K562 (cell line): Measurements from ENCODE around the gene ZSCAN2. TPM values are rescaled to one million over a fixed set of nuclear protein-coding genes. Genes with fewer than 3 reads are reported as not detected.
A peak's percentile ranks its signal among the peaks of the same experiment; 100 is the strongest.

Source experiments
- CHD2 ChIP-seq: IDR thresholded peaks from 2 replicates; pipeline ENCODE4 v1.6.1; 2011; ENCODE audit warnings: low read depth, low read length
- EGR1 ChIP-seq: fragments of 450-650 bp; conservative IDR thresholded peaks from 2 replicates; pipeline ENCODE4 v1.6.1; 2017; ENCODE audit warnings: mild to moderate bottlenecking
- ETV1 ChIP-seq: fragments of 450-650 bp; conservative IDR thresholded peaks from 2 replicates; pipeline ENCODE4 v1.6.1; 2016; ENCODE audit warnings: missing genetic modification characterization, control low read depth, low read depth, missing compliant biosample characterization
- HDAC1 ChIP-seq, 2 experiments: fragments of 450-650 bp; IDR thresholded peaks; 2 replicates each; pipeline ENCODE4 v1.6.1; 2016 to 2017; ENCODE audit warnings: inconsistent platforms in 1 of 2, mild to moderate bottlenecking in 1 of 2, moderate library complexity in 1 of 2
- HDAC3 ChIP-seq: fragments of 450-650 bp; IDR thresholded peaks from 2 replicates; pipeline ENCODE4 v1.6.1; 2018; ENCODE audit warnings: borderline replicate concordance, mild to moderate bottlenecking, moderate library complexity; ENCODE audit not compliant: partially characterized antibody
- KAT7 ChIP-seq: sonication (generic); formaldehyde crosslinking; IDR thresholded peaks from 2 replicates; pipeline ENCODE4 v1.8.0; 2022; ENCODE audit warnings: missing genetic modification reagents, mild to moderate bottlenecking, borderline replicate concordance
- OTX1 ChIP-seq: fragments of 450-650 bp; formaldehyde crosslinking; IDR thresholded peaks from 2 replicates; pipeline ENCODE4 v1.4.0; 2022; ENCODE audit warnings: mild to moderate bottlenecking
- POLR2AphosphoS2 ChIP-seq: IDR thresholded peaks from 2 replicates; pipeline ENCODE4 v1.6.1; 2012; ENCODE audit warnings: low read length, improper control_type of control experiment
- PRDM10 ChIP-seq: fragments of 450-650 bp; IDR thresholded peaks from 2 replicates; pipeline ENCODE4 v1.6.1; 2018; ENCODE audit not compliant: partially characterized antibody
- THAP7 ChIP-seq: fragments of 250-450 bp; sonication (Bioruptor Pico); IDR thresholded peaks from 2 replicates; pipeline ENCODE4 v1.5.0; 2021
- THRAP3 ChIP-seq: fragments of 450-650 bp; IDR thresholded peaks from 2 replicates; pipeline ENCODE4 v1.6.1; 2016; ENCODE audit warnings: mild to moderate bottlenecking, inconsistent platforms, borderline replicate concordance
- UBTF ChIP-seq, 2 experiments: IDR thresholded peaks; 2 replicates each; pipeline ENCODE4 v1.6.1; 2012; ENCODE audit warnings: improper control_type of control experiment in 2 of 2, low read depth in 2 of 2, low read length in 2 of 2, borderline replicate concordance in 1 of 2
- ZNF143 ChIP-seq: sonication (generic); formaldehyde crosslinking; IDR thresholded peaks from 2 replicates; pipeline ENCODE4 v1.9.0; 2022; ENCODE audit warnings: mild to moderate bottlenecking, missing genetic modification reagents
- ZNF174 ChIP-seq: fragments of 250-450 bp; sonication (Bioruptor Pico); IDR thresholded peaks from 2 replicates; pipeline ENCODE4 v1.4.0; 2020; ENCODE audit warnings: mild to moderate bottlenecking
- polyA plus RNA-seq, 8 experiments: library from polyadenylated mRNA; depleted of rRNA in 4 of 8; stranded (reverse) in 5 of 8; unstranded in 3 of 8; fragments of >200 nt; fragmentation: Nextera tagmentation in 2 of 8; fragmentation: Illumina TruSeq in 1 of 8; extraction: Ambion mirVana in 2 of 8; extraction: Trizol in 1 of 8; gene quantifications; 2 replicates each; pipeline versions ENCODE4 v1.2.1 to v1.2.3, GENCODE V29; 2011 to 2014; ENCODE audit warnings: inconsistent platforms in 1 of 8, missing spikeins in 1 of 8
- total RNA-seq, 7 experiments: library from RNA; depleted of rRNA in 6 of 7; stranded (reverse); fragments of >200 nt in 6 of 7; fragmentation: Illumina TruSeq in 2 of 7; extraction: Trizol in 2 of 7; gene quantifications; 2 replicates each; pipeline versions ENCODE4 v1.2.1 to v1.2.3, GENCODE V29; 2011 to 2021; ENCODE audit warnings: low replicate concordance in 1 of 7
- TF ChIP-seq, protein P1 (sequence below): fragments of 250-450 bp; sonication (Bioruptor Pico); IDR thresholded peaks from 2 replicates; pipeline ENCODE4 v1.8.0; 2022; ENCODE audit warnings: inconsistent platforms
- TF ChIP-seq, protein P2 (sequence below): sonication (generic); formaldehyde crosslinking; IDR thresholded peaks from 2 replicates; pipeline ENCODE4 v1.9.0; 2022; ENCODE audit warnings: mild to moderate bottlenecking, missing genetic modification reagents

Gene ZSCAN2
- total and polyA plus RNA-seq, 9 of the 15 experiments (the other 6 are each of a cell fraction or from before 2014, with no cell fraction given): 1.7 to 14.2 (median 6.6) TPM

DNA sequence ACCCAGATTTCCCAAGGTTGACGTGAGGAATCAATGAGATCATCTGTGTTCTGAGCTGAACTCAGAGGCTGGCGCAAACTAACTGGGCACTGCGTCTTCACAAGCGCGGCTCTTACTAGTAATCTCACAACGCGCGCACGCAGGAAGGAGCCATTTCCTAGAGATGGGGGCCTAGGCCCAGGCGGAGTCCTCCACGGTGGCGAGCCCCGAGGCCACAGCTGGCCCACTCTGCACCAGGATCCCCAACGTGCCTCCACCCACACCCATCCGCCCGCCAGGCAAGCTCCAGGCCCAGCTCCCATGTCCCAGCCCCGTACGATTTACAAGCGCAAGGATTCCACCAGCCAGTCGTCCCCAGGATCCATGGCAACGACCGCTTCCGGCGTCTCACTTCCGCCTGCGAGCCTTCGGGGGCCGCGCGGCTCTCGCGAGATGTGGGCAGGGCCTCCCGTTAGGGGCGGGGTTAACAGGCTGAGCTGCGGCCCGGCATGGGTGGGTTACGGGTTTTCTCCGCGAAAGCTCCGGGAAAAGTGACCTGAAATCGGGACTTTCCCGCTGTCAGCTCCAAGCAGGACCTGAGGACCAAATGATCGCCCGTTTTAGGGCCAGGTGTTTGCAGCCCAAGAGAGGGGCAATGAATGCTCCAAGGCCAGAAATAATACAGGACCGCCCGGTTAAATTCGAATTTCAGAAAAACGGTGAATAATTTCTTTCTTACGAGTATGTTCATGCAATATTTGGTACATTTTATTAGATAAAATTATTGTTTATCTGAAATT is 53.3 kb downstream of the ZSCAN2 start, which contains the start of gene WDR73 (continued):
- 0 out of 4 replicates have a peak, but pooled peaks of 1 of the 2 experiments have one; percentile 18 for TF ChIP-seq UBTF (IDR thresholded peaks at IDR 0.05; ENCODE audit: borderline replicate concordance in 1 of 2, low read depth in 2 of 2, low read length in 2 of 2)
- TF ChIP-seq KAT7 (CRISPR knock-in tag): 0 out of 2 replicates have a peak, but pooled peaks have one; percentile 78
- TF ChIP-seq THAP7 (CRISPR knock-in tag): no peak; the same call in 1 of the 2 replicates
- TF ChIP-seq HDAC1 (IDR thresholded peaks at IDR 0.05): peak in 1 of 2 experiments; percentile 97; a peak in 2 of 4 replicates
- TF ChIP-seq, protein P1, sequence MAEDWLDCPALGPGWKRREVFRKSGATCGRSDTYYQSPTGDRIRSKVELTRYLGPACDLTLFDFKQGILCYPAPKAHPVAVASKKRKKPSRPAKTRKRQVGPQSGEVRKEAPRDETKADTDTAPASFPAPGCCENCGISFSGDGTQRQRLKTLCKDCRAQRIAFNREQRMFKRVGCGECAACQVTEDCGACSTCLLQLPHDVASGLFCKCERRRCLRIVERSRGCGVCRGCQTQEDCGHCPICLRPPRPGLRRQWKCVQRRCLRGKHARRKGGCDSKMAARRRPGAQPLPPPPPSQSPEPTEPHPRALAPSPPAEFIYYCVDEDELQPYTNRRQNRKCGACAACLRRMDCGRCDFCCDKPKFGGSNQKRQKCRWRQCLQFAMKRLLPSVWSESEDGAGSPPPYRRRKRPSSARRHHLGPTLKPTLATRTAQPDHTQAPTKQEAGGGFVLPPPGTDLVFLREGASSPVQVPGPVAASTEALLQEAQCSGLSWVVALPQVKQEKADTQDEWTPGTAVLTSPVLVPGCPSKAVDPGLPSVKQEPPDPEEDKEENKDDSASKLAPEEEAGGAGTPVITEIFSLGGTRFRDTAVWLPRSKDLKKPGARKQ (CRISPR knock-in tag): no peak
- no peak for TF ChIP-seq POLR2AphosphoS2
- TF ChIP-seq ETV1 (tag): peak; percentile 69
- TF ChIP-seq, protein P2, sequence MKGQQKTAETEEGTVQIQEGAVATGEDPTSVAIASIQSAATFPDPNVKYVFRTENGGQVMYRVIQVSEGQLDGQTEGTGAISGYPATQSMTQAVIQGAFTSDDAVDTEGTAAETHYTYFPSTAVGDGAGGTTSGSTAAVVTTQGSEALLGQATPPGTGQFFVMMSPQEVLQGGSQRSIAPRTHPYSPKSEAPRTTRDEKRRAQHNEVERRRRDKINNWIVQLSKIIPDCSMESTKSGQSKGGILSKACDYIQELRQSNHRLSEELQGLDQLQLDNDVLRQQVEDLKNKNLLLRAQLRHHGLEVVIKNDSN (CRISPR knock-in tag): 0 out of 2 replicates have a peak, but pooled peaks have one; percentile 34
- peak; percentile 100 for TF ChIP-seq CHD2
- peak; percentile 98 for TF ChIP-seq PRDM10
- no peak for TF ChIP-seq EGR1
- TF ChIP-seq HDAC3: no peak
- TF ChIP-seq ZNF174 (CRISPR knock-in tag): no peak
- no peak for TF ChIP-seq ZNF143 (CRISPR knock-in tag)
- TF ChIP-seq THRAP3: no peak
- TF ChIP-seq OTX1 (CRISPR knock-in tag): no peak
